K562 (cell line): ENCODE measurements around the gene CLDN34. TPM values are rescaled to one million over a fixed set of nuclear protein-coding genes. Genes with fewer than 3 reads are reported as not detected.

ENCODE experiments used
- CAMTA2 ChIP-seq: fragments of 250-450 bp; sonication (Bioruptor Pico); conservative IDR thresholded peaks from 2 replicates; pipeline ENCODE4 v1.5.1; 2022
- CTCF ChIP-seq, 3 experiments: IDR thresholded peaks in 2 of 3; conservative IDR thresholded peaks in 1 of 3; 2 replicates each; pipeline ENCODE4 v1.5.1; 2011 to 2012; ENCODE audit warnings: low read length in 3 of 3, mild to moderate bottlenecking in 3 of 3, control low read depth in 2 of 3, improper control_type of control experiment in 1 of 3, inconsistent platforms in 1 of 3, low read depth in 1 of 3, mixed read lengths in 1 of 3, moderate library complexity in 1 of 3; ENCODE audit not compliant: insufficient read depth in 2 of 3
- IRF2 ChIP-seq: sonication (generic); formaldehyde crosslinking; IDR thresholded peaks from 2 replicates; pipeline ENCODE4 v1.8.1; 2022; ENCODE audit warnings: mild to moderate bottlenecking, missing genetic modification reagents
- KLF1 ChIP-seq: fragments of 450-650 bp; IDR thresholded peaks from 2 replicates; pipeline ENCODE4 v1.6.1; 2016; ENCODE audit warnings: missing genetic modification characterization, missing compliant biosample characterization
- MECOM ChIP-seq: fragments of 250-450 bp; sonication (Bioruptor Pico); IDR thresholded peaks from 2 replicates; pipeline ENCODE4 v1.8.0; 2022; ENCODE audit warnings: inconsistent platforms
- NFIC ChIP-seq: fragments of 450-650 bp; IDR thresholded peaks from 2 replicates; pipeline ENCODE4 v1.6.1; 2017; ENCODE audit warnings: mild to moderate bottlenecking, inconsistent platforms
- NFIX ChIP-seq: fragments of 250-450 bp; sonication (Bioruptor Pico); IDR thresholded peaks from 2 replicates; pipeline ENCODE4 v1.4.0; 2020; ENCODE audit warnings: low read depth, mild to moderate bottlenecking, moderate library complexity
- POU5F1 ChIP-seq: fragments of 150-350 bp; IDR thresholded peaks from 2 replicates; pipeline ENCODE4 v1.6.1; 2014; ENCODE audit warnings: borderline replicate concordance, low read length, low read depth, mild to moderate bottlenecking; ENCODE audit not compliant: partially characterized antibody
- RAD21 ChIP-seq, 2 experiments: fragments of 250-450 bp in 1 of 2; fragments of 450-650 bp in 1 of 2; sonication (Bioruptor Pico) in 1 of 2; formaldehyde crosslinking in 1 of 2; IDR thresholded peaks in 1 of 2; conservative IDR thresholded peaks in 1 of 2; 2 replicates each; pipeline versions ENCODE4 v1.4.0 to v1.8.0; 2020 to 2022; ENCODE audit warnings: mild to moderate bottlenecking in 2 of 2, moderate library complexity in 1 of 2
- SMC3 ChIP-seq: conservative IDR thresholded peaks from 2 replicates; pipeline ENCODE4 v1.6.1; 2011; ENCODE audit warnings: low read depth, low read length, improper control_type of control experiment; ENCODE audit not compliant: insufficient read depth
- SRSF9 ChIP-seq: fragments of 200-400 bp; formaldehyde crosslinking; IDR thresholded peaks from 2 replicates; pipeline ENCODE4 v1.6.1; 2017; ENCODE audit warnings: low read depth, low read length, borderline replicate concordance
- TSC22D4 ChIP-seq: fragments of 450-650 bp; IDR thresholded peaks from 2 replicates; pipeline ENCODE4 v1.6.1; 2016; ENCODE audit warnings: missing genetic modification characterization, missing biosample characterization, control low read depth
- ZNF184 ChIP-seq: sonication (generic); formaldehyde crosslinking; IDR thresholded peaks from 2 replicates; pipeline ENCODE4 v1.5.0; 2020; ENCODE audit warnings: missing genetic modification reagents
- ZNF280A ChIP-seq: fragments of 450-650 bp; IDR thresholded peaks from 2 replicates; pipeline ENCODE4 v1.6.1; 2018; ENCODE audit warnings: mild to moderate bottlenecking, low read depth; ENCODE audit not compliant: partially characterized antibody
- ZNF316 ChIP-seq: fragments of 450-650 bp; IDR thresholded peaks from 2 replicates; pipeline ENCODE4 v1.6.1; 2016
- ZNF561 ChIP-seq: fragments of 450-650 bp; formaldehyde crosslinking; conservative IDR thresholded peaks from 2 replicates; pipeline ENCODE4 v1.4.0; 2020; ENCODE audit warnings: mild to moderate bottlenecking, moderate library complexity
- ZNF830 ChIP-seq: fragments of 250-450 bp; sonication (Bioruptor Pico); IDR thresholded peaks from 2 replicates; pipeline ENCODE4 v1.5.0; 2021; ENCODE audit warnings: mild to moderate bottlenecking
- polyA plus RNA-seq, 8 experiments: library from polyadenylated mRNA; depleted of rRNA in 4 of 8; stranded (reverse) in 5 of 8; unstranded in 3 of 8; fragments of >200 nt; fragmentation: Nextera tagmentation in 2 of 8; fragmentation: Illumina TruSeq in 1 of 8; extraction: Ambion mirVana in 2 of 8; extraction: Trizol in 1 of 8; gene quantifications; 2 replicates each; pipeline versions ENCODE4 v1.2.1 to v1.2.3, GENCODE V29; 2011 to 2014; ENCODE audit warnings: inconsistent platforms in 1 of 8, missing spikeins in 1 of 8
- total RNA-seq, 7 experiments: library from RNA; depleted of rRNA in 6 of 7; stranded (reverse); fragments of >200 nt in 6 of 7; fragmentation: Illumina TruSeq in 2 of 7; extraction: Trizol in 2 of 7; gene quantifications; 2 replicates each; pipeline versions ENCODE4 v1.2.1 to v1.2.3, GENCODE V29; 2011 to 2021; ENCODE audit warnings: low replicate concordance in 1 of 7
- TF ChIP-seq, protein P1 (sequence below): fragments of 450-650 bp; IDR thresholded peaks from 2 replicates; pipeline ENCODE4 v1.6.1; 2016; ENCODE audit warnings: antibody characterized with exemption

The CLDN34 gene
- total and polyA plus RNA-seq, 9 of the 15 experiments (the other 6 are each of a cell fraction or from before 2014, with no cell fraction given): not detected

DNA sequence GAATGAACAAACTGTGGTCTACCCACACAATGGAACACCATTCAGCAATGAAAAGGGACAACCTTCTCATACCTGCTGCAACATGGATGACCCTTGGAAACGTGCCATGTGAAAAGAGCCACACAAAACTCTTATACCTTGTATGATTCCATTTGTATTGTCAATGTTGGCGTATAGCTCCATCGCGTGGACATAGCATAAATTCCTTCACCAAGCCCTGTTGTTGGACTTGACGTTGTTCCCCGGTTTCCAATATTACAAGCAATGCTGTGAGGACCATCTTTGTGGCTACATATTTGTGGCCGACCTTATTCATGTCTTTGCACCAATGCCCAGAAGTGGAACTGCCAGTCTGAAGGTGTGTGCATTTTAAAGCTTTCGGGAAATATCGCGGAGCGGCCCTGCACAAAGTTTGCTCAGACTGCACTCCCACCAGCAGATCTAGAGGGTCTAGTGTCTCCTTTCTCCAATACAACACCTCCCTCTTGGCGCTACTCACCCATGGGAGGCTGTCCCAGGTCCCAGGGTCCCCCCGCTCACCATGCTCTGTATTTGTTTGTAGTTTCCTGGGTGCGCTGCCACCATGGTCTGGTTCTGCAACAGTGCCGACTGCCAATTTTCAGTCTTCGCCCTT, at the start of gene CLDN34 (continued):
- TF ChIP-seq RAD21 (CRISPR knock-in tag; conservative IDR thresholded peaks at IDR 0.05 in 1 of 2, IDR thresholded peaks at IDR 0.05 in 1 of 2) (peak; percentile 22 to 58; a peak in 2 of 4 replicates), ZNF316 (no peak), NFIC (peak; percentile 43), SMC3 (peak; percentile 26; the same call in 1 of the 2 replicates), MECOM (CRISPR knock-in tag) (no peak), CAMTA2 (CRISPR knock-in tag) (no peak), KLF1 (no peak), IRF2 (no peak), TSC22D4 (tag) (no peak), NFIX (CRISPR knock-in tag) (no peak), POU5F1 (no peak), ZNF280A (no peak), ZNF184 (CRISPR knock-in tag) (no peak), CTCF (IDR thresholded peaks at IDR 0.05 in 2 of 3, conservative IDR thresholded peaks at IDR 0.05 in 1 of 3; ENCODE audit: insufficient read depth in 2 of 3, low read depth in 1 of 3, low read length in 3 of 3) (peak; percentile 36 to 51 (median 44); a peak in 4 of 6 replicates), ZNF830 (CRISPR knock-in tag) (no peak), SRSF9 (no peak), ZNF561 (CRISPR knock-in tag) (no peak)
- TF ChIP-seq, protein P1, sequence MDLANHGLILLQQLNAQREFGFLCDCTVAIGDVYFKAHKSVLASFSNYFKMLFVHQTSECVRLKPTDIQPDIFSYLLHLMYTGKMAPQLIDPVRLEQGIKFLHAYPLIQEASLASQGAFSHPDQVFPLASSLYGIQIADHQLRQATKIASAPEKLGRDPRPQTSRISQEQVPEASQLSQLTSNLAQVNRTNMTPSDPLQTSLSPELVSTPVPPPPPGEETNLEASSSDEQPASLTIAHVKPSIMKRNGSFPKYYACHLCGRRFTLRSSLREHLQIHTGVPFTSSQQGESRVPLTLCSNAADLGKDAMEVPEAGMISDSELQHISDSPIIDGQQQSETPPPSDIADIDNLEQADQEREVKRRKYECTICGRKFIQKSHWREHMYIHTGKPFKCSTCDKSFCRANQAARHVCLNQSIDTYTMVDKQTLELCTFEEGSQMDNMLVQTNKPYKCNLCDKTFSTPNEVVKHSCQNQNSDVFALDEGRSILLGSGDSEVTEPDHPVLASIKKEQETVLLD: no peak
